Lower leg skin (tissue), 4 donors: ENCODE data around the gene LCLAT1. TPM values are rescaled to one million over a fixed set of nuclear protein-coding genes. Genes with fewer than 3 reads are reported as not detected.
"Not testable (repeated sequence)": the region's sequence is repeated elsewhere in the genome, so short reads cannot be mapped to it uniquely, and the experiment has no call there.

Experiments used
- DNase-seq, 2 donors: peaks; one replicate each; pipeline ENCODE4 v3.0.0-alpha.2; 2019; ENCODE audit warnings: low spot score in 2 of 2
- H3K4me3 ChIP-seq: fragments of 200-600 bp; sonication (generic); 2 replicates; pipeline ENCODE4 v1.5.1; 2017; ENCODE audit warnings: mild to moderate bottlenecking, low read depth; ENCODE audit not compliant: poor library complexity, severe bottlenecking
- CTCF ChIP-seq, 3 donors: fragments of 450-650 bp; IDR thresholded peaks; one replicate each; pipeline ENCODE4 v1.5.1; 2016; ENCODE audit warnings: antibody characterized with exemption in 3 of 3, mild to moderate bottlenecking in 3 of 3, moderate library complexity in 2 of 3
- POLR2A ChIP-seq, 2 donors: fragments of 450-650 bp; IDR thresholded peaks; one replicate each; pipeline ENCODE4 v1.6.1; 2016 to 2017; ENCODE audit warnings: antibody characterized with exemption in 2 of 2, mild to moderate bottlenecking in 1 of 2, moderate library complexity in 1 of 2
- WGBS, 2 donors: methylation state at CpG; one replicate each; pipeline ENCODE4 v1.1.5; 2018; 5-methylcytosine and 5-hydroxymethylcytosine counted together
- intact Hi-C: fragments of 100-400 bp; cut with DNase I; formaldehyde crosslinking; loops from one replicate; pipeline ENCODE4 v1.15.0; 2023; ENCODE audit warnings: low total_unique reads
- total RNA-seq, 4 donors: library from RNA; depleted of rRNA; stranded (reverse); fragments of >200 nt; gene quantifications; one replicate each; pipeline ENCODE4 v1.1.0, GENCODE V29; 2016

LCLAT1 gene
- total RNA-seq, 4 donors from 2014 or later = 5.2 to 19.1 (median 12.0) TPM

GRCh38 chr2:30608643-30609042 is 161.6 kb downstream of the LCLAT1 start:
- intact Hi-C loops = no loop called here
- WGBS, 2 donors = 75 to 80% methylated on average over 1 of the region's 1 CpG

GRCh38 chr2:30611583-30611982 is 164.5 kb downstream of the LCLAT1 start:
- WGBS, 2 donors = 50 to 72% methylated on average over 4 of the region's 4 CpGs
- no peak for TF ChIP-seq CTCF (IDR thresholded peaks at IDR 0.05)
- TF ChIP-seq POLR2A (IDR thresholded peaks at IDR 0.05) = no peak
- no peak for DNase-seq
- H3K4me3 ChIP-seq = no peak overlapping the region
- intact Hi-C loops = no loop called here

More at GRCh38 chr2:30608643-30609042, 161.6 kb downstream of the LCLAT1 start:
- TF ChIP-seq POLR2A (IDR thresholded peaks at IDR 0.05) = no peak
- TF ChIP-seq CTCF (IDR thresholded peaks at IDR 0.05) = no peak
- no peak for DNase-seq
- no peak overlapping the region for H3K4me3 ChIP-seq

GRCh38 chr2:30612371-30612770 is 165.3 kb downstream of the LCLAT1 start:
- TF ChIP-seq CTCF (IDR thresholded peaks at IDR 0.05) = no peak
- no peak for TF ChIP-seq POLR2A (IDR thresholded peaks at IDR 0.05)
- WGBS, 2 donors = 83 to 91% methylated on average over 2 of the region's 2 CpGs
- no peak overlapping the region for H3K4me3 ChIP-seq
- intact Hi-C loops = no loop called here
- no peak for DNase-seq

GRCh38 chr2:30613001-30613400 is 166.0 kb downstream of the LCLAT1 start:
- DNase-seq = no peak
- H3K4me3 ChIP-seq = no peak overlapping the region
- intact Hi-C loops = no loop called here
- 85 to 93% methylated on average over 2 of the region's 2 CpGs for WGBS, 2 donors
- TF ChIP-seq CTCF (IDR thresholded peaks at IDR 0.05) (no peak), POLR2A (IDR thresholded peaks at IDR 0.05) (no peak)

- H3K4me3 ChIP-seq, intact Hi-C loops, DNase-seq: not testable (repeated sequence)
- WGBS, 2 donors = 93 to 98% methylated on average over 1 to 3 of the region's 4 CpGs
Observed at GRCh38 chr2:30614227-30614626, 167.2 kb downstream of the LCLAT1 start.

GRCh38 chr2:30615926-30616325 is 168.9 kb downstream of the LCLAT1 start:
- 92 to 95% methylated on average over 1 of the region's 1 CpG for WGBS, 2 donors
- intact Hi-C loops = no loop called here
- H3K4me3 ChIP-seq = no peak overlapping the region
- no peak for TF ChIP-seq CTCF (IDR thresholded peaks at IDR 0.05)
- DNase-seq = no peak
